ENCODE measurements around the gene CPED1.

The CPED1 gene

GRCh38 chr7:121046893-121047468 lies 58.5 kb downstream of the CPED1 start:
- H3K27me3 ChIP-seq (replicated peaks; ENCODE audit: insufficient read depth, low read length), result no peaks in the 10 kb centered on the region
- no peak overlapping the region for H3K9ac ChIP-seq (ENCODE audit: low read length)
- H3K9me3 ChIP-seq (replicated peaks; ENCODE audit: insufficient read depth, low read length), result no peaks in the 10 kb centered on the region
- TF ChIP-seq CTCF (IDR thresholded peaks at IDR 0.05; ENCODE audit: low read length), result no peak
- TF ChIP-seq EZH2 (optimal IDR thresholded peaks at IDR 0.05; ENCODE audit: low read depth, low read length), result no peak
- TF ChIP-seq EZH2phosphoT487 (IDR thresholded peaks at IDR 0.05; ENCODE audit: low read length), result no peak
- DNase-seq, result no peak
- peaks cover 8% of the 10 kb centered on the region; the same call in 1 of the 2 replicates for H3K4me1 ChIP-seq (ENCODE audit: low read length)
- H3K36me3 ChIP-seq (replicated peaks; ENCODE audit: insufficient read depth, low read length), result no peaks in the 10 kb centered on the region
- no peaks in the 10 kb centered on the region for H3F3A ChIP-seq (ENCODE audit: insufficient read depth, low read length)
- H3K27ac ChIP-seq (ENCODE audit: low read length), result no peak overlapping the region
- H3K79me2 ChIP-seq (ENCODE audit: low read length), result no peaks in the 10 kb centered on the region
- H3K9me2 ChIP-seq (replicated peaks; ENCODE audit: insufficient read depth, low read length), result no peaks in the 10 kb centered on the region
- H2AFZ ChIP-seq (ENCODE audit: low read length), result no peak overlapping the region
- no peak overlapping the region for H3K4me3 ChIP-seq (ENCODE audit: low read length)
- H4K20me1 ChIP-seq (ENCODE audit: insufficient read depth, low read length), result no peaks in the 10 kb centered on the region
- H3K4me2 ChIP-seq (ENCODE audit: low read depth, low read length), result no peak overlapping the region

- TF ChIP-seq EZH2phosphoT487 (IDR thresholded peaks at IDR 0.05; ENCODE audit: low read length) (no peak), CTCF (IDR thresholded peaks at IDR 0.05; ENCODE audit: low read length) (no peak), EZH2 (optimal IDR thresholded peaks at IDR 0.05; ENCODE audit: low read depth, low read length) (no peak)
- peaks cover 8% of the 10 kb centered on the region; the same call in 1 of the 2 replicates for H3K4me1 ChIP-seq (ENCODE audit: low read length)
- H3K9ac ChIP-seq (ENCODE audit: low read length), result no peak overlapping the region
Observed at GRCh38 chr7:121048195-121048594, 59.7 kb downstream of the CPED1 start.

GRCh38 chr7:121049028-121049791 lies 60.7 kb downstream of the CPED1 start:
- Histone ChIP-seq H3K4me2 (ENCODE audit: low read depth, low read length) (no peak overlapping the region), H3K79me2 (ENCODE audit: low read length) (no peaks in the 10 kb centered on the region), H3K27ac (ENCODE audit: low read length) (no peak overlapping the region), H2AFZ (ENCODE audit: low read length) (no peak overlapping the region), H3F3A (ENCODE audit: insufficient read depth, low read length) (no peaks in the 10 kb centered on the region), H3K4me1 (ENCODE audit: low read length) (peaks cover 8% of the 10 kb centered on the region; the same call in 1 of the 2 replicates), H3K9me3 (replicated peaks; ENCODE audit: insufficient read depth, low read length) (no peaks in the 10 kb centered on the region), H3K36me3 (replicated peaks; ENCODE audit: insufficient read depth, low read length) (no peaks in the 10 kb centered on the region), H3K9ac (ENCODE audit: low read length) (no peak overlapping the region), H3K4me3 (ENCODE audit: low read length) (no peak overlapping the region), H3K27me3 (replicated peaks; ENCODE audit: insufficient read depth, low read length) (no peaks in the 10 kb centered on the region), H4K20me1 (ENCODE audit: insufficient read depth, low read length) (no peaks in the 10 kb centered on the region), H3K9me2 (replicated peaks; ENCODE audit: insufficient read depth, low read length) (no peaks in the 10 kb centered on the region)
- no peak for DNase-seq
- no peak for TF ChIP-seq EZH2phosphoT487 (IDR thresholded peaks at IDR 0.05; ENCODE audit: low read length)
- no peak for TF ChIP-seq CTCF (IDR thresholded peaks at IDR 0.05; ENCODE audit: low read length)
- no peak for TF ChIP-seq EZH2 (optimal IDR thresholded peaks at IDR 0.05; ENCODE audit: low read depth, low read length)

More at GRCh38 chr7:121048195-121048594, 59.7 kb downstream of the CPED1 start:
- H3K4me2 ChIP-seq (ENCODE audit: low read depth, low read length), result no peak overlapping the region
- H3F3A ChIP-seq (ENCODE audit: insufficient read depth, low read length), result no peaks in the 10 kb centered on the region
- H3K27ac ChIP-seq (ENCODE audit: low read length), result no peak overlapping the region
- no peaks in the 10 kb centered on the region for H3K9me3 ChIP-seq (replicated peaks; ENCODE audit: insufficient read depth, low read length)
- no peaks in the 10 kb centered on the region for H3K9me2 ChIP-seq (replicated peaks; ENCODE audit: insufficient read depth, low read length)
- H3K27me3 ChIP-seq (replicated peaks; ENCODE audit: insufficient read depth, low read length), result no peaks in the 10 kb centered on the region
- no peaks in the 10 kb centered on the region for H3K79me2 ChIP-seq (ENCODE audit: low read length)
- no peak for DNase-seq
- no peak overlapping the region for H3K4me3 ChIP-seq (ENCODE audit: low read length)
- no peak overlapping the region for H2AFZ ChIP-seq (ENCODE audit: low read length)
- no peaks in the 10 kb centered on the region for H4K20me1 ChIP-seq (ENCODE audit: insufficient read depth, low read length)
- H3K36me3 ChIP-seq (replicated peaks; ENCODE audit: insufficient read depth, low read length), result no peaks in the 10 kb centered on the region
